GM18499 (cell line): ENCODE measurements around the gene UTP11.
"Not testable (repeated sequence)": the region's sequence is repeated elsewhere in the genome, so short reads cannot be mapped to it uniquely, and the experiment has no call there.

Experiments
- ATAC-seq: cut with Tn5 transposase; IDR thresholded peaks from one replicate; pipeline ENCODE4 v1.9.1; 2021; ENCODE audit warnings: moderate number of reproducible peaks; ENCODE audit not compliant: insufficient read depth, unreplicated experiment

Gene UTP11, protein sequence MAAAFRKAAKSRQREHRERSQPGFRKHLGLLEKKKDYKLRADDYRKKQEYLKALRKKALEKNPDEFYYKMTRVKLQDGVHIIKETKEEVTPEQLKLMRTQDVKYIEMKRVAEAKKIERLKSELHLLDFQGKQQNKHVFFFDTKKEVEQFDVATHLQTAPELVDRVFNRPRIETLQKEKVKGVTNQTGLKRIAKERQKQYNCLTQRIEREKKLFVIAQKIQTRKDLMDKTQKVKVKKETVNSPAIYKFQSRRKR

DNA sequence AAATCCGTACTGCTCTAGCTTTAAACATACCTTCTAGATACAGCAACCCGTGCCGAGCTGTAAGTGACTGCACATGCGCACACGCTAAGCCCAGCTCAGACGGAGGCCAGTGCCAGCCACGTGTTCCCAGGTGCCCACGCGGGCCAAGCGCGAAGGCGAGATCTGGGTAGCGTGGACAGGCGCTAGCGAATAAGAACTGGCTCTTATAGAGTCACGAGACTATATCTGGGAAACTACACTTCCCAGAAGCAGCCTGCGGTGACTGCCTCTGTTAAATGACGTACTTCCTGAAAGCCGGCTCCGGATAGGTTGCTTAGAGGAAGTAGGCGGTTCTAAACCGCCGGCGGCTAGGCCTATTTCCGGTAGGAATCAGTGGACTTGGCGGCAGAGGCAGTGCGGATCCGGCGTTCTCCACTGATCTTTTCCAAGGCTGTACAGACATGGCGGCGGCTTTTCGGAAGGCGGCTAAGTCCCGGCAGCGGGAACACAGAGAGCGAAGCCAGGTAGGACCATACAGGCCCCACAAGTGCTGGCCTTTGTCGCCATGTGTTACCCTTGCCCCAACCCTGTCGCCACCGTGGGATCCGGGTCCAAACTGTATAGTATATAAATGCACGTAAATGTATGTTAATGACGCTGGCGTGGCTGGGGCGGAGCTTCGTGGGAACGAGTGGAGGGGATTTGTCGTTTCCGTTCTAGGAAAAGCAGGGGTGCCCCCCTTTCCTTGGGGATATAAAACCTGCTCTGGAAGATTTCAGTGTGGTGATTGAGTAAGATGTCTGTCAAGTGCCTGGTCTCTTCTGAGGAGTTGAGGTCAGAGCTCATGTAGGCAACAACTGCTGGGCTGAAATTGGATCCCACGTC is at the start of gene UTP11:
Gene UTP11, plus strand, starts transcription at position 372 of the 864 bp plus-strand sequence. Its CDS starts 69 bp downstream, at position 441.
- peak; percentile 88 for ATAC-seq

DNA sequence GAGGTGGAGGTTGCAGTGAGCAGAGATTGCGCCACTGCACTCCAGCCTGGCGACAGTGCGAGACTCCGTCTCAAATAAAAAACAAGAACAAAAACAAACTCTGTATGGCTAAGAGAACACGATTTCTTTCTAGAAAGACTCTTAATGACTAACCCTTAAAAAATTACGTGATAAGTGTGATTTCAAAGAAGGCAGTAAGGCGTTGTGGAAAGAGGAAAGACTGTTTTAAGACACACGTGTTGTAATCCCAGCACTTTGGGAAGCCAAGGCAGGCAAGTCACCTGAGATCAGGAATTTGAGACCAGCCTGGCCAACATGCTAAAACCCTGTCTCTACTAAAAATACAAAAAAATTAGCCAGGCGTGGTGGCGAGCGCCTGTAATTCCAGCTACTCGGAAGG is 48.4 kb upstream of the UTP11 start:
- not testable (repeated sequence) for ATAC-seq

DNA sequence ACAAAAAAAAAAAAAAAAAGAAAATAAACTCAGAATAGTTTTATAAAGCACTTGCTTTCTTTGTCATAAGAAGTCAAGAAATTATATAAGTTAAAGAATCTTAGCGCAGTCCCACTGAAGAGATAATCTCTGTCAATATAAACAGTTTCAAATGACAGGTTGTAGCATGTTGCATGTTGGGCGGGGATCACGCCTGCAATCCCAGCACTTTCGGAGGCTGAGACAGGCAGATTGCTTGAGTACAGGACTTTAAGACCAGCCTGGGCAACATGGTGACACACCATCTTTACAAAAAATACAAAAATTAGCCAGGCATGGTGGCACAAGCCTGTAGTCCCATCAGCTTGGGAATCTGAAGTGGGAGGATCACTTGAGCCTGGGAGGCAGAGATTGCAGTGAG is 47.2 kb upstream of the UTP11 start:
- no peak for ATAC-seq

DNA sequence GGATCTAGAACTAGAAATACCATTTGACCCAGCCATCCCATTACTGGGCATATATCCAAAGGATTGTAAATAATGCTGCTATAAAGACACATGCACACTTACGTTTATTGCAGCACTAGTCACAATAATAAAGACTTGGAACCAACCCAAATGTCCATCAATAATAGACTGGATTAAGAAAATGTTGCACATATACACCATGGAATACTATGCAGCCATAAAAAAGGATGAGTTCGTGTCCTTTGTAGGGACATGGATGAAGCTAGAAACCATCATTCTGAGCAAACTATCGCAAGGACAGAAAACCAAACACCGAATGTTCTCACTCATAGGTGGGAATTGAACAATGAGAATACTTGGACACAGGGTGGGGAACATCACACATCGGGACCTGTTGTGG is 38.9 kb upstream of the UTP11 start:
- not testable (repeated sequence) for ATAC-seq

DNA sequence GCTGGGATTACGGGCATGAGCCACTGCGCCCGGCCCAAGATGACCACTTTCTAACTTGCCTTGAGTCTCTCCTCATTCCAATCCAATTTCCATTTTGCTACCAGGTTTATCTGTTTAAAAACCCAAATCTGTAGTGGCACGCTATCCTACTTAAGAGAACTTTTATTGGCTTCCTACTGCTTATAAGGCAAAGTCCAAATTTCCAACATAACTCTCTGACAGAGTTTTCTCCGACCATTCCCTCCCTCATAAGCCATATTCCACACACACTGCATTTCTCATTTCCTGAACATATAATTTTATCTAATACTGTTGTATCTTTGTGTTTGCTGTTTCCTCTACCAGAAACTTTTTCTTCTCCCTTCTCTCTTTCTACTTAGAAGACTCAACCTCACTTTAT is 38.0 kb upstream of the UTP11 start:
- no peak for ATAC-seq

DNA sequence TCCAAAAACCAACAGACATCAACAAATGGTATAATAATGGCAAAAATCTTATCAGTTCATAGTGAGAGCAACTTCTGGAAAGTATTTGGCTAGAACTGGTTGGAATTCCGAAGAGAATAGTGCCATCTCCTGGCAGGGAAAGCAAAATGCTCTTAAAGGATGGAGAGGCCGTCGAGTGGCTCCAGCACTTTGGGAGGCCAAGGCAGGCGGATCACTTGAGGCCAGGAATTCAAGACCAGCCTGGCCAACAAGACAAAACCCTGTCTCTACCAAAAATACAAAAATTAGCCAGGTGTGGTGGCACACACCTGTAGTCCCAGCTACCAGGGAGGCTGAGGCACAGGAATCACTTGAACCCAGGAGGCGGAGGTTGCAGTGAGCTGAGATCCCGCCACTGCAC is 37.5 kb upstream of the UTP11 start:
- not testable (repeated sequence) for ATAC-seq

DNA sequence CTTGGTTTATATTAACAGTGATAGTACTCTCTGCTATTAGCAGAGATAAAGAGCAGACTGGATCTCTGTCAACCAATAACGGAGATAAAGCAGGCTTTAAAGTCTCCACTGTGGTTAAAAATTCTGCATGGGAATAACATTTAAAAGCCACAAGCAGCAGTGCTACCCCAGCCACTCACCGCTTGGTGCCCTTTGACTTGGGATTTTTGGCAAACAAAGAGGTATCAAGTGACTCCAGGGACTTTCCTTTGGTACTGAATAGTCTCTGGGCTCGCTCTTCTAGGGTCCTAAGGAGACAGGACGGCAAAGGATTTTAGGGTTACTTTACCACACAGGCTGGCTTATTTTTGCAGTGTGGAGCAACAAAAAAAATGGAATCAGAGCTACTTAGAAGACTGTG is 34.0 kb upstream of the UTP11 start:
- no peak for ATAC-seq

DNA sequence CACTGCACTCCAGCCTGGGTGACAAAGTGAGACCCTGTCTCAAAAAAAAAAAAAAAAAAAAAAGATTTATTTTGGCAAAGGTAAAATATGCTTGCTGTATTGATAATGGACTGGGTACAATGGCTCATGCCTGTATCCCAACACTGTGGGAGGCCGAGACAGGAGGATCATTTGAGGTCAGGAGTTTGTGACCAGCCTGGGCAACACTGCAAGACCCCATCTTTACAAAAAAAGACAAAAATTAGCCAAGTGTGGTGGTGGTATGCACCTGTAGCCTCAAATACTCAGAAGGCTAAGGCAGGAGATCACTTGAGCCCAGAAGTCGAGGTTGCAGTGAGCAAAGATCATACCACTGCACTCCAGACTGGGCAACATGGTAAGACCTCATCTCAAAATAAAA is 29.0 kb upstream of the UTP11 start:
- no peak for ATAC-seq

DNA sequence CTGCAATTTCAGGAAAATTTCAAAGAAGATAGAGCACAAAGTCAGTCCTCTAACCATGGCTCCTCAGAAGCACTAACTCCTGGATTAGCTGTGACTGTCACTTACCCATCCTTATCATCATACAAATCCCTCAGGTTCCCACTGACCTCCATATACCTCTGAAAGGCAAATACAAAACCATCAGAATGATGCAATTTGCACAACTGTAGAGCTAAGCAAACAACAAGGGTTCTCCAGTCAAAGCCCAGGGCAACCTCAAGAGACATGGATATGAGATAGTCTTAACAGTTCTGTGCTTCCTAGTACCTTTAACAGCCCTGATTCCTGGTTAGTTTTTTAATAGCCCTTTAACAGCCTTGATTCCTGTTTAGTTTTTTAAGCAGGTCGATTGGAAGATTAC is 24.9 kb upstream of the UTP11 start:
- no peak for ATAC-seq

DNA sequence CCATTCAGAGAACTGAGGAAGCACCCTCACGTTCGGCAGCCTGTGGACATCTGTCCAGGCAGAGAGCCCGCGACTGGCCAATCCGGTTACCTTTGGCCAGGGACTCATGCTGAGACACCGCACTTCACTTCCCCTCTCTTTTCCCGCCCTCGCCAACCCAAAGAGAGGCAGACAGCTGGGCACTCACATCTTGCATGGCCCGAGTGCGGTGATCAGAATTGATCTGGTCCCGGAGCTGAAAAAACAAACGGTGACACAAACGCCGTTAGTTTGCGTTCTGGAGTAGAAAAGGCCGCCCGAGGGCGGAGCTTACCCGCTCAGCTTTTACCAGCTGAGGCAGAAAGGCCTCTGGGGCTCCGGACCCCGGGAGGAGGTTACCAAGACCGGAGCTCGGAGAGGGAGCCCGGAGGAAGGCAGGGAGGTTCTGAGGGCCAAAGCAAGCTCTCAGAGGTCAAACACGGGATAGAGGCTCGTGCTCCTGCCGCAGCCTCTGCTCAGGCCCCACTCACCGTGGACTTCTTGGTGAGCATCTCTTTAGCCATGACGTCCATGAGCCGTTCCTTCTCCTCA is 23.1 kb upstream of the UTP11 start:
- no peak for ATAC-seq

DNA sequence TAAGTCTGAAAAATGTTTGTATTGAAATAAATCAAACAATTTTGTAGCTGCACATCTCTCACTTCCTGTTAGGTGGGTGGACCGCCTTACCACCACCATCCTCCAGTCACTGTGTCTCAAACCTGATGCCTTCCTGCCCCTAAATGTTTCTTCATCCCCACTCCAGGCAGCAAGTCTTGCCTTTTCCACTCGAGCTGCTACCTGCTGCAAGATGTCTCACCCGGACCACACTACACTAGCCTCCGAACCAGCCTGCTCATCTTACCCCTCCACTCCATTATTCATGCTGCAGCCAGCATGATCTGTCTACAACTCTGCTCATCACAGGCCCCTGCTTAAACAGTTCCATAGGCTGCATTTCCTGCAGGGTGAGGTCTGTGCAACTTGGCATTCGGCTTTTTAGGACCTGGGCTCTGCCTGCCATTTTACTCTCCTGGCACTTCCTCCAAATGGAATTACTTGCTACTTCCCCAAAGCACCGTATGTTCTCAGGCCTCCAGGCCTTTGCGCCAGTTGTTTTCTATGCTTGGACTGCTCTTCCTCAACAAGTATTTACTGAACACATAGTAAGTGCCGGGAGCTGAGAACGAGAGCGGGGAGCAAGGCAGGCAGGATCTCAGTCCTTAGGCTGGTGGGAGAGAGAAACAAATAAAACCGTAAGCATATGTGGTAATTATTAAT is 17.5 kb upstream of the UTP11 start:
- no peak for ATAC-seq

DNA sequence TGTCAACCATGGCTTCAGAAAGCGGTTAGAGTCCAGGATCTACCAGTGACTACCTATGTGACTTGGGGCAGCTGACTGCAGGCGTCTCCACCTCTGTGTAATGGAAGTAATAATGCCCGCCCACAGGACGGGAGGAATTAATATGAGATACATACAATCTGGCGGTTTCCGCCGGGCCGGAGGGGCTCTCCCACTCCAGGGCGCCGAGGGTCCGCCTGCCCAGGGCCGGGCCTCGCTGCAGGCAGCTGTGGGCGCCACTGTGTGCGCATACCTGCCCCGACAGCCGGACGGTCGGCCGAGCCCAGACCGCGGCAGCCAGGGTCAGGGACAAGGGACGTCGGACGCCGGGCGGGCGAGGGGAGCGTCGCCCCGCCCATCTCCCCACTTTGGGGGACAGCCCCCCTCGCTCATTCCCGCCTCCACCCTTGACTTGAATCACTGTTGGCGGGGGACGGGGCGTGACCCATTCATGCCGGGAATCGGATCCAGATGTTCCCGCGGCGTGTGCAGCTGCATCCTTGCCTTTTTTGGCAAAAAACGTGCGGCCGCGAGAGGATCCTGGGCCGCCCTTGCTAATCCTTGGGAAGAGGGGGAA is 16.7 kb upstream of the UTP11 start:
- ATAC-seq, result no peak

DNA sequence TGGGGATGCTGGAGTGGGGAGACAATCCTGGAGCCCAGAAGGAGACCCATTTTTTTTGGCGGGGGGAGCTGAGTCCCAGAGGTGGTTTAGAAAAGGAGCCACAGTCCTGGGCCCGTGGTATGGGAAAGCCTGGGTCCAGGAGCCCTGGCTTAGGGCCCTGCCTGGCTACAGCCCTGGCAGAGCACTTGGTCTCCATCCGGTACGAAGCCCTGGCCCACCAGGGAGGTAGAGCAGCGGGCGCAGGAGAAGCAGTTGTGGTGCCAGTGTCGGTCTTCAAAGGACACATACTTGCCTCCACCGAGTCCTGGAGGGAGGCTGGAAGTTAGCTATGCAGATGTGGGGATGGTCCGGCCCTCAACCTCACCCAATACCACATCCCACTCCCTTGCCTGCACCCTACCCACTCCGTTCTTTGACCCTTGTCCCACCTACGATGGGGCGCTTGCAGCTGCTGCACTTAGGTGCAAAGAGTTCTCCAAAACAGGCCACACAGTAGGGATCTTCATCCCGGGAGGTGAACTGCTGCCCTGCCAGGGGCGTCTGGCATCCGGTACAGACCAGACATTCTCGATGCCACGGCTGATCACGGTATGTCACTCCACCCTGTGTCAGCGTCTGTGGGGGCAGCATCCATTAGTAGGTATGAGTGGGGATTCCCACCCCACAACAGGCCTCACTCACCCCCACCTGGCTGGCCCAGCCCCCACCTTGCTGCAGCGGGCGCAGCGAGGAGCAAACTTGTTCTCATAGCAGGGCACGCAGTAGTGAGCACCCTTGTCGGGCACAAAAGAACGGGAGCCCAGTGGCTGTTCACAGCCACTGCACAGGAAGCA is 15.1 kb upstream of the UTP11 start:
- no peak for ATAC-seq

DNA sequence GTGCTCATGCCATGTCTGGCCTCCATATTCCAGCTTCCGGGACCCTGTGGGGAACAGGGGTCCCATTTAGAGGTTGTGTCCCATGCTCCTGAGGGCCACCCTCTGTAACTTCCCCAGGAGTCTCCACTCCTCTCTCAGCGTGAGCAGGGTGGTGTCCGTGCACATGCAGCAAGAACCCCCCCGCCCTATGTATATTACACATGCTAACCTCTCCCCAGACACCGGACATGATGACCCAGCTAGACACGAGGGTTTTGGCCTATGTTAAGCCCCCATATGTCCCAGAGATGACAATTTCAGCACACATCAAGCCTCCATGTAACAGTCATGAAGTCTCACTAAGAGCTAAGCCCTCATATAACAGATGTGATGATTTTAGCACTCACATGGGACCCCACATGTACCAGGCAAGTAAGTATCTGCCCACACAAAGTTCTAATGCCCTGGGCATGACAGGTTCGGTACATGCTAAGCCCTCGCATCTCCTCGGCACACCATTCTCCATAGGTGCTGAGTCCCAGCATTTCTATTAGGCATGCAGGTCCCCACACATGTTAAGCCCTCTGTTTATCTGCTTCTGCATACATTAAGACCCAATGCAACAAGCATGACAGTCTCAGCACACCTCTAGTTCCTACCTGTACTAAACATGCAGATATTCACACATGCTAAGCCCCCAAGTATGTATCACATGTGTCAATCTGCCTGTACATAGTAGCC is 14.3 kb upstream of the UTP11 start:
- no peak for ATAC-seq

DNA sequence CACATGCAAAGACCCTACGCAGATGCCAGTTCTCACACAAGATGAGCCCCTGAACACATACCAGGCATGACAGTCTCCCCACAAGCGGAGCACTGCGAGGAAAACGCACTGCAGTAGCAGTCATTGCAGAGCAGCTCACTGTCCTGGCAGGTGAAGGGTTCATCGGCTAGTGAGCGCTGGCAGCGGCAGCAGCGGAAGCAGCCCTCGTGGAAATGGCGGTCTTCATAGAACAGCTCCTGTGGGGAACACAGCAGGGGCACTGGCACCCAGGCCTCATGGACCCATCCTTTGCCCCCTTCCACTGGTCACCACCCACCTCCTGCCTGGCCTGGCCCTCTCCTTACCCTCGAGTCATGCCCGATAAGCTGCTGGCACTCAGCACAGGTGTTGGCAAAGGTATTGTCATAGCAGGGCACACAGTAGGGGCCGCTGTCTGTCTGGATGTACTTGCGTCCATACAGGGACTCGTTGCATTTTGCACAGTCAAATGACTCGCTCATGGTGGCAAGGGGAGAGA is 13.6 kb upstream of the UTP11 start:
- ATAC-seq, result no peak

DNA sequence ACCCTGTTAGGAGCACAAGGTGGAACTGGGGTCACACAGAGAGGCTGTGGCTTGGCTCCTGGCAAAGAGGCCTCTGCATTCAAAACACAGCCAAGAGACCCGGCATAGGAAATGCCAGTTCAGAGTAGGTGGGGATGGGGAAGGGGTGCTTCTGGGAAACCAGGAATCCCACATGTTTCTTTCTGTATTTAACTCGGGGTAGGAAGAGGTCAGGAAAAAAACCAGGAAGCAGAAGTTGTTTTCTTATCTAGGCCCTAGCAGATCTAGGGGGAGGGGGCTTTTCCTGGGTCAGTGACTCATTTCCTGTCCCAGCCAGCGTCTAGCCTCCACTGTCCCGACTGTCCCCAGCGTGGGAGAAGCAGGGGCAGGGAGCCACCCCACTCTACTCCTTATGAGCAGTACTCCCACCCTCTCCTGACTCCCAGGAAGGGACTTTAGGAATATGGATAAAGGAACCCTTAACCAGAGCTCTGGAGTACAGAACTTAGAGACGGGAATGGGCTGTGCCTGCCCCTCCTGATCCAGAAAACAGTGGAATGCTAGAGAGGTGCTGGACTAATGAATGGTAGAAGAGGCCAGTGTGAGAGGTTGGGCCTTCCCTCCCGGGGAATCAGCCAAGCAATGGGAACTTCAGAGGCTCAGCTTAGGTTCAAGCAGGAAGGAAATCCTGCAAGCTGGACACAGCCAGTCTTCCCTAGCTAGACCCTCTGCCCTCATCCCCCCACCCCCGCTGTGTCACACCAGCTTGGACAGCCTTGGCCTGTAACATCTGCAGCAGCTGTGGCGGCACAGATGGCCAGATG is 12.9 kb upstream of the UTP11 start:
- ATAC-seq, result no peak

DNA sequence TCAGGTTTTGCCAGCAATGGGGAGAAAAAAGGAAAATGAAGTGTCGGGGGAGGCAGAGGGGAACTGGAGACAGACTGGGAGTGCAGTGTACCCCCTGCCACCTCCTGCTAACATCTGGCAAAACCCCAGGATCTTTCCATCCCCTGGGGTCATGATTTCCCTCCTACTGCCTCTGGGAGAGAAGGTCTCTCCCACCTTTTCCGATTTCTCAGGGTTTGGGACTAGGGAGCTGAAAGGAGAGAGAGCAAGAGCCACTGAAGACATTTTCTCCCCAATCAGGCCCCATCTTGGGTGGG is 12.4 kb upstream of the UTP11 start:
- no peak for ATAC-seq
